Keratinocyte (primary cell): ENCODE results near the gene ABLIM2. TPM values are rescaled to one million over a fixed set of nuclear protein-coding genes. Genes with fewer than 3 reads are reported as not detected.

Source experiments
- DNase-seq: peaks from one replicate; pipeline ENCODE4 v3.0.0-alpha.2; 2011; ENCODE audit warnings: low read depth, missing footprints, low spot score
- FAIRE-seq: peaks from 2 replicates; lab custom pipeline; 2011; peaks lifted over from hg19 to GRCh38; lab: Jason Lieb, UNC
- H2AFZ ChIP-seq: 2 replicates; pipeline ENCODE4 v1.6.0; 2012; ENCODE audit warnings: low read length, control low read depth, inconsistent platforms; ENCODE audit not compliant: control insufficient read depth
- H3K27ac ChIP-seq: 2 replicates; pipeline ENCODE4 v1.5.1; 2011; ENCODE audit warnings: low read length; ENCODE audit not compliant: control insufficient read depth, insufficient read depth
- H3K27me3 ChIP-seq: 3 replicates; pipeline ENCODE4 v1.6.0; 2011; ENCODE audit warnings: low read length; ENCODE audit not compliant: control insufficient read depth, insufficient read depth; ENCODE audit errors: extremely low read depth
- H3K36me3 ChIP-seq, 2 experiments: 2 replicates in 1 of 2; 3 replicates in 1 of 2; pipeline ENCODE4 v1.5.1; 2011; ENCODE audit warnings: low read length in 2 of 2, mild to moderate bottlenecking in 1 of 2; ENCODE audit not compliant: control insufficient read depth in 2 of 2, insufficient read depth in 2 of 2; ENCODE audit errors: extremely low read depth in 1 of 2
- H3K4me1 ChIP-seq: 3 replicates; pipeline ENCODE4 v1.5.1; 2011; ENCODE audit warnings: low read length; ENCODE audit not compliant: control insufficient read depth, insufficient read depth; ENCODE audit errors: extremely low read depth
- H3K4me2 ChIP-seq: 3 replicates; pipeline ENCODE4 v1.6.0; 2011; ENCODE audit warnings: low read depth, low read length; ENCODE audit not compliant: control insufficient read depth, insufficient read depth; ENCODE audit errors: extremely low read depth
- H3K4me3 ChIP-seq, 3 experiments: fragments of 200-600 bp in 1 of 3; sonication (generic) in 1 of 3; 2 replicates in 2 of 3; 3 replicates in 1 of 3; pipeline ENCODE4 v1.5.1; 2011 to 2016; ENCODE audit warnings: low read length in 3 of 3, mild to moderate bottlenecking in 3 of 3, control low read depth in 2 of 3, inconsistent platforms in 1 of 3, low read depth in 1 of 3, mixed read lengths in 1 of 3, mixed run types in 1 of 3, moderate library complexity in 1 of 3; ENCODE audit not compliant: control insufficient read depth in 2 of 3, insufficient read depth in 2 of 3; ENCODE audit errors: extremely low read depth in 1 of 3
- H3K79me2 ChIP-seq: 2 replicates; pipeline ENCODE4 v1.6.0; 2012; ENCODE audit warnings: low read length; ENCODE audit not compliant: control insufficient read depth, insufficient read depth
- H3K9ac ChIP-seq: 3 replicates; pipeline ENCODE4 v1.6.0; 2011; ENCODE audit warnings: low read length; ENCODE audit not compliant: control insufficient read depth, insufficient read depth; ENCODE audit errors: extremely low read depth
- H3K9me1 ChIP-seq: 3 replicates; pipeline ENCODE4 v1.6.0; 2011; ENCODE audit warnings: low read length; ENCODE audit not compliant: control insufficient read depth, insufficient read depth; ENCODE audit errors: extremely low read depth
- H3K9me3 ChIP-seq: 2 replicates; pipeline ENCODE4 v1.5.1; 2012; ENCODE audit warnings: low read depth, low read length; ENCODE audit not compliant: control insufficient read depth
- H4K20me1 ChIP-seq: 3 replicates; pipeline ENCODE4 v1.6.0; 2011; ENCODE audit warnings: low read length; ENCODE audit not compliant: control insufficient read depth, insufficient read depth; ENCODE audit errors: extremely low read depth
- EZH2 ChIP-seq: IDR thresholded peaks from one replicate; pipeline ENCODE4 v1.6.1; 2012; ENCODE audit warnings: inconsistent platforms, mild to moderate bottlenecking, low read length, moderate library complexity
- dilution Hi-C: fragments of 300-500 bp; cut with MboI; formaldehyde crosslinking; loops from one replicate; pipeline ENCODE4 v1.7.0; 2020; ENCODE audit warnings: low sequenced_read_pairs; ENCODE audit not compliant: extremely low pct_ligation_motif_present
- polyA plus RNA-seq, 5 experiments: library from polyadenylated mRNA; depleted of rRNA in 3 of 5; stranded (reverse) in 3 of 5; stranded (forward) in 1 of 5; unstranded in 1 of 5; fragments of >200 nt; gene quantifications; 1 replicate in 1 of 5; 2 replicates in 3 of 5; 3 replicates in 1 of 5; pipeline versions ENCODE4 v1.2.1 to v1.2.3, GENCODE V29; 2011 to 2012; ENCODE audit warnings: missing spikeins in 2 of 5, low read depth in 1 of 5, low replicate concordance in 1 of 5
- TF ChIP-seq, protein P1 (sequence below), 3 experiments: IDR thresholded peaks in 1 of 3; conservative IDR thresholded peaks in 1 of 3; optimal IDR thresholded peaks in 1 of 3; 2 replicates in 2 of 3; 3 replicates in 1 of 3; pipeline versions ENCODE3 to v1.5.1; 2011; ENCODE audit warnings: low read length in 3 of 3, mild to moderate bottlenecking in 3 of 3, moderate library complexity in 2 of 3, control low read depth in 1 of 3, inconsistent platforms in 1 of 3; ENCODE audit not compliant: insufficient read depth in 2 of 3; ENCODE audit errors: extremely low read depth in 1 of 3

Gene ABLIM2
- polyA plus RNA-seq, 1 donor (not counting 4 experiments of a cell fraction or from before 2014, with no cell fraction given), result 0.94 TPM

DNA sequence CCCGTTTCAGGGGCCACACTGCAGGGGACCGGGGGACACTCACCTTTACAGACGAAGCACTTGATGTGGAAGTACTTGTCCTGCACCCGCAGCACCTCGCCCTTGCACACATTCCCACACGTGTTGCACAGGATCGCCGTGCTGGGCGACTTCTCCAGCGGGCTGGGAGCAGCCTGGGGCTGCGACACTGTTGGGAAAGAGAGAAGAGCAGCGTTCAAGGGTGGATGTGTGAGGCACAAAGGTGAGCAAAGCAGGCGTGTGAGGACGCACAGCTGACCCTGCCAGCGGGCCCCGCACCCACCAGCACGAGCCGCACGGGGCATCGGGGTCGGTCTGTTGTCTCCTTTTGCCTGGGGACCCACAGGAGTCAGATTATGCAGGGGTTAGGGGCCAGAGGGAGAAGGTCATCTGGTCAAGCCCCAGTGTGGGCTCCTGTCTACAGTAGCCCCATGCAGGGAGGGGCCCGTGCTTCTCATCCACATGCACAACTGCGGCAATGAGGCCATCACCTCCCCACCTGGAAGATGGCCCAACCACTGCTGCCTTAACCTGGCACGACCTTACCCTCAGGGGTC, 52.1 kb downstream of the ABLIM2 start:
- H2AFZ ChIP-seq, result no peak overlapping the region
- TF ChIP-seq, protein P1, sequence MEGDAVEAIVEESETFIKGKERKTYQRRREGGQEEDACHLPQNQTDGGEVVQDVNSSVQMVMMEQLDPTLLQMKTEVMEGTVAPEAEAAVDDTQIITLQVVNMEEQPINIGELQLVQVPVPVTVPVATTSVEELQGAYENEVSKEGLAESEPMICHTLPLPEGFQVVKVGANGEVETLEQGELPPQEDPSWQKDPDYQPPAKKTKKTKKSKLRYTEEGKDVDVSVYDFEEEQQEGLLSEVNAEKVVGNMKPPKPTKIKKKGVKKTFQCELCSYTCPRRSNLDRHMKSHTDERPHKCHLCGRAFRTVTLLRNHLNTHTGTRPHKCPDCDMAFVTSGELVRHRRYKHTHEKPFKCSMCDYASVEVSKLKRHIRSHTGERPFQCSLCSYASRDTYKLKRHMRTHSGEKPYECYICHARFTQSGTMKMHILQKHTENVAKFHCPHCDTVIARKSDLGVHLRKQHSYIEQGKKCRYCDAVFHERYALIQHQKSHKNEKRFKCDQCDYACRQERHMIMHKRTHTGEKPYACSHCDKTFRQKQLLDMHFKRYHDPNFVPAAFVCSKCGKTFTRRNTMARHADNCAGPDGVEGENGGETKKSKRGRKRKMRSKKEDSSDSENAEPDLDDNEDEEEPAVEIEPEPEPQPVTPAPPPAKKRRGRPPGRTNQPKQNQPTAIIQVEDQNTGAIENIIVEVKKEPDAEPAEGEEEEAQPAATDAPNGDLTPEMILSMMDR (optimal IDR thresholded peaks at IDR 0.05 in 1 of 3, IDR thresholded peaks at IDR 0.05 in 1 of 3, conservative IDR thresholded peaks at IDR 0.05 in 1 of 3; ENCODE audit: extremely low read depth in 1 of 3, insufficient read depth in 2 of 3, low read length in 3 of 3), result no peak
- no peak for TF ChIP-seq EZH2
- DNase-seq (no peak), FAIRE-seq (no peak)
- no peaks in the 10 kb centered on the region for H3K36me3 ChIP-seq
- dilution Hi-C loops, result no loop called here
- no peak overlapping the region for H3K4me2 ChIP-seq
- no peaks in the 10 kb centered on the region for H4K20me1 ChIP-seq
- H3K79me2 ChIP-seq, result no peaks in the 10 kb centered on the region
- H3K27me3 ChIP-seq, result peaks cover 23% of the 10 kb centered on the region
- peaks cover 3% of the 10 kb centered on the region for H3K9me3 ChIP-seq
- H3K9ac ChIP-seq, result no peak overlapping the region
- H3K4me1 ChIP-seq, result peaks cover 7% of the 10 kb centered on the region
- no peak overlapping the region for H3K27ac ChIP-seq
- no peaks in the 10 kb centered on the region for H3K9me1 ChIP-seq
- H3K4me3 ChIP-seq, result no peak overlapping the region

DNA sequence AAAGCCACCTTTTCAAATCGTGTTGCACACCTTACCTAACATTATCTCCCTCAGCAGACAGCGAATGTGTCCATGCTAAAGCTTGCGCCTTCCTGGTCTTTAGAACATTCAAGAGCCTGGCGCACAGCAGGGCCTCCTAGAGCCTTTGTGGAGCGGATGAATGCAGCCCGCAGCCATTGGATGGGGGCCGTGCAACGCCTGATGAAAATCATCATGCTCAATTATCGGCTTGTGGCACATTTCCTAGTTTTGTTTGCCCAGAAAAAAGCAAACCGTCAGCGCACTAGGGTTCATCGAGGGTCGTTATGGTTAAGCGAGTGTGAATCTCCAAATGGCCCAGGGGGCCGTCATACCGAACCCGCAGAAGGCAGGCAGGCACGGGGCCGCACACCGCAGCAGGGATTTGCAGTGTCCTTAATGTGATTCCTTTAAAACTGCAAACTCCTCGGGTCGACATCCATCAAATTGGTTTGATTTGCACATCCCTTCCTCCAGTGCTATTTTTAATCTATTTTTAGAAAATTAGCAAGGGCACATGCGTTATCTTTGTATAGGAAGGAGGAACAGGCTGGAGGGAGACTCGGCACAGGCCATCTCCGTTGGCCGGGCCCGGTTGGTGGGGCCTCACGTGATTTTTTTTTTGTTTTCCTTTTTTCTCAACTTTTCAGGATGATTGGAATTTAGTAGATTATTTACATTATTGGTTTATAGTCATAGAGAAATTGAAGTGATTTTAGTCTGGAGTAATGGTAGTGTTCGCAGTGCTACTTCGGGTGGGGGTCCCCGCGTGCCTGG, 53.1 kb downstream of the ABLIM2 start:
- H3K4me3 ChIP-seq, result no peak overlapping the region
- TF ChIP-seq, protein P1 (optimal IDR thresholded peaks at IDR 0.05 in 1 of 3, IDR thresholded peaks at IDR 0.05 in 1 of 3, conservative IDR thresholded peaks at IDR 0.05 in 1 of 3; ENCODE audit: extremely low read depth in 1 of 3, insufficient read depth in 2 of 3, low read length in 3 of 3), result no peak
- no peak for TF ChIP-seq EZH2
- no peak overlapping the region for H3K9ac ChIP-seq
- peaks cover 3% of the 10 kb centered on the region for H3K9me3 ChIP-seq
- no peak overlapping the region for H2AFZ ChIP-seq
- H3K27me3 ChIP-seq, result peaks cover 23% of the 10 kb centered on the region
- no peak for FAIRE-seq
- no peak overlapping the region for H3K4me2 ChIP-seq
- dilution Hi-C loops, result no loop called here
- DNase-seq, result no peak
- H4K20me1 ChIP-seq, result no peaks in the 10 kb centered on the region
- no peaks in the 10 kb centered on the region for H3K9me1 ChIP-seq
- H3K36me3 ChIP-seq, result no peaks in the 10 kb centered on the region
- H3K4me1 ChIP-seq, result peaks cover 15% of the 10 kb centered on the region
- H3K27ac ChIP-seq, result no peak overlapping the region
- no peaks in the 10 kb centered on the region for H3K79me2 ChIP-seq
